Femur (tissue), 1 donor: ENCODE results near the gene MEIOB.
A peak's percentile ranks its signal among the peaks of the same experiment; 100 is the strongest.

Experiments
- DNase-seq: peaks from one replicate; pipeline ENCODE4 v3.0.0-alpha.2; 2017

MEIOB gene

DNA sequence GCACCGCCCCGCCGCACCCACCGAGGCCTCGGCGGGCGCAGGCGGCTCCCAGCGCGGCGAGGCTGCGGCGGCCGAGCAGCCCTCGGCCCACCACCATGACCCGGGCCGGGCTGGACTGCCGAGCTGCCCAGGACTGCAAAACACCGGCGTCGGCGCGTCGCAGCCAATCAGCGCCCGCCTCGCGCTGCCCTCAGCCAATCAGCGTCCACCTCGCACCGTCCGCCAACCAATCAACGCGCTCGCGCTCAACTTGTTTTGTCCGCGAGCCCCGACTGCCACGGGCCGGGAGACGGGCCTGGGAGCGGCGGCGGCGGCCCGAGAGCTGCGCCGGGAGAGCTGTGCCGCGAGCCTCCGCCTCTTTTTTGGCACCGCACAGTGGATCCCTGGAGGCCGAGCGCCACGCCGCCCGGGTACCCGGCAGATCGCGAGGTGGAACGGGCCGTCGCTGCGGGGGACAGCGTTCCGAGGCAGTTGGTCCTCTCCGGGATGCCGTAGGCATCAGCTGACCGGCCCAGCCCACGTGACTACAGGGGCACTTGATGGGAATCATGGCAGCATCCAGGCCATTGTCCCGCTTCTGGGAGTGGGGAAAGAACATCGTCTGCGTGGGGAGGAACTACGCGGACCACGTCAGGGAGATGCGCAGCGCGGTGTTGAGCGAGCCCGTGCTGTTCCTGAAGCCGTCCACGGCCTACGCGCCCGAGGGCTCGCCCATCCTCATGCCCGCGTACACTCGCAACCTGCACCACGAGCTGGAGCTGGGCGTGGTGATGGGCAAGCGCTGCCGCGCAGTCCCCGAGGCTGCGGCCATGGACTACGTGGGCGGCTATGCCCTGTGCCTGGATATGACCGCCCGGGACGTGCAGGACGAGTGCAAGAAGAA, 45.0 kb downstream of the MEIOB start, which contains the start of the genes FAHD1 and HAGH:
FAHD1 (plus strand) TSS at position 516 of the 883 bp plus-strand sequence; CDS start at position 549, 33 bp downstream.
HAGH (minus strand) TSS at position 135 of the 883 bp plus-strand sequence; CDS start at position 97, 38 bp downstream.
- peak; percentile 96 for DNase-seq

DNA sequence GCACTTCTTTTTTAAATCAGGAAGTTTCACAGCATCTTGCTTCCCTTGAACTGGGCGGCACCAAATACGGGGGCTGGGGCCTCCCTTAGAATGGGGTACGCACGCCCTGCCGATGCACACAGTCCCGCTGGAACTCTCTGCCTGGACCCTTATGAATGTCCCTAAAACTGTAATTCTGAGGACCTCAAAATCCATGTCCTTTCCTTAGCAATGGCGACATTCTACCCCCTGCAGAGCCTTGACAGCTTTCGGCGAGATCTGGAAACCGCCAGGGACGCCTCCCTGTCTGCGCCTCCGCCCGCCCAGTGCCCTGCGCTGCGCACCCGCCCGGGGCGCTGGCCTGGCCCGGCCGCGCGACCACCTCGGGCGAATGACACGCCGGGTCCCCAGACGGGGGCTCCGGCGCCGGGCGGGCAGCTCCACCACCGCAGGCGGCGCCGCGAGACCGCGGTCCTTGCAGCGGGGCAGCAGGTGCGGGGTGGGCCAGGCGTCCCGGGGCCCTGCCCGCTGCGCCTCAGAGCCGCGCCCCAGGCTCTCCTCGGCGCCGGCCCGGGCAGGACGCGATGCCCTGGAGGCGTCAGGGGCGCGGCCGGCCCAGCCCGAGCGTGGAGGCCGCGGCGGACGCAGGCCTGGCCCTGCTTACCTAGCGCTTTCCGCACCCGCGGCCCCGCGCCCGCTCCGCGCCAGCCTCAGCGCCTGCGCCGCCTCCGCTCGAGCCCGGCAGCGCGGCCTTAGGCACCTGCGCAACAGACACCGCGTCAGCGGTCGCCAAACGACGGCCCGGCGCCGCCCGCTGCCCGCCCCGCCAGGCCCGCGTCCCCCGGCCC, 45.9 kb downstream of the MEIOB start:
- DNase-seq, result no peak

DNA sequence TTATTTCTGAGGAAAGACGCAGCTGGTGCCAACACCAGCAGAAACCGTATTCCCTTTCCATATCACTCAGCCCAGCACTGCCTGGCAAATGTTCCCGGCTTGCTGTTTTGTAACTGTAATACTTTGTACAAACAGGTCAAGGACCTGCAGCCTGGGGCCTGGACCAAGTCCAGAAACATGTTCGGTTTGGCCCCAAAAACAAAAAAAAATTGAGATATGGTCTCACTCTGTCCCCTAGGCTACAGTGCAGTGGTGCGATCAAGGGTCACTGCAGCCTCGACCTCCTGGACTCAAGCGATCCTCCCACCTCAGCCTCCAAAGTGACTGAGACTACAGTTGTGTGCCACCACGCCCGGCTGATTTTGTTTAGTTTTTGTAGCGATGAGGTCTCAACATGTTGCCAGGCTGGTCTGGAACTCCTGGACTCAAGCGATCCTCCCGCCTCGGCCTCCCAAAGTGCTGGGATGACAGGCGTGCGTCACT, 46.5 kb downstream of the MEIOB start:
- no peak for DNase-seq

DNA sequence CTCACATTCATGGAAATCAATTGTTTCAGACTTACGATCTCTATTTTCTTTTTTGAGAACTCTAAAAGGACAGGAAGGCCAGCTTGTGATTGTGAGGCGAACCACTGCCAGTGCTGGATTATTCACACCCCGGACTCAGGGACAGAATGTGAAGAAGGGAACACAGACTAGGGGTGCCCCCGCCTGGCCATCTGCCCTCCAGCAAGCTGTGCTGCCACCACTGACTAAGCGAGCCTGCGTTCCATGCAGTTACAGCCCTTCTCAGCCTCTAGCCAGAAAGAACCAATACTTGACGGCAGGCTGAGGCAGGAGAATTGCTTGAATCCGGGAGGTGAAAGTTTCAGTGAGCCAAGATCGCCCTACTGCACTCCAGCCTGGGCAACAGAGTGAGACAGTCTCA, 48.1 kb downstream of the MEIOB start:
- DNase-seq, result no peak

DNA sequence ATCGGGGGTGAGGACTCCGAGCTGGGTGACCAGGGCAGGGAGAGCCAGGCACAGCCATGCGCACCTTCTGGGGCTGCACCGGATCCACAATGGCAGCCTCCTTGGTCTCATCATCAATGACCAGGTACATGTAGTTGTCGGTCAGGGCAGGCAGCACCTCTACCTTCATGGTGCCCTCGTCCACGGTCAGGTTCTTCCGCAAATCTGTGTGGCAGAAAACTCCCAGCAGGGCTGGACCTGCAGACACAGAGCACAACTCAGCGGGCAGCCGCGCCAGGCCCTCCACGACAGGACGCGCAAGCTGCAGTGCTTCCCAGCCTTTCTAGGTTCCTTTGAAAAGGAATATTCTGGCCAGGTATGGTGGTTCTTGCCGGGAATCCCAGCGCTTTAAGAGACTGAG, 49.2 kb downstream of the MEIOB start:
- no peak for DNase-seq

DNA sequence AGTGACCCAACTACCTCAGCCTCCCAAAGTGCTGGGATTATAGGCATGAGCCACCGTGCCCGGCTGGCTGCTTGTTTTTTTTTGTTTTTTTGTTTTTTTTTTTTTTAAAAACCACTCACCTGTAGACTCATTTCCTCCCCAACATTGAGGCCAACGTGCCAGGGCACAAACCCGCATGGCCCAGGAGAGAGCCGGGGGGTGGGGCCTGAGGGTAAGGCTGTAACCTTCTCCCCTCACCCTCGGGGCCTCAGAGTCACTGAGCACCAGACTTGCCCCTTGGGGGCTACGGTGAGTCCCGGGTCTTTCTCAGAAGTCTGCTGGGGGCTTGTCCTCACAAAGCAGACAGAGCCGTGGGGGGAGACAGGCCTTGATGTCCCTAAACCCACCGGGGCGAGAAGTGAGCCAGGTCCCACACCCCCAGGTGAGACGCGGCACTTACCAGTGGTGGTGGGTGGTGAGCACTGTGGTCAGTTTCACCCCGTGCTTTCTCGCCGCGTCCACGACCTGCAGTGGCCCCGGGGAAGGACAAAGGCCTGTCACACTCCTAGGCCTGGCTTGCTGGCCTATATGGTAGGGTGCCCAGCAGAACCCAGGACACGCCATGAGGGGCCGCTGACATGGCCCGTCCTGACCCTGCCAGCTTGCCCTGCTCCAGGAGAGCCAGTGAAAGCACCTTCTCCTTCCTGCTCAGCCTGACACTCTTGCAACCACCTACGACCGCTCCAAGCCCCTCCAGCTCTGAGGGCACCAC, 49.9 kb downstream of the MEIOB start:
- no peak for DNase-seq

DNA sequence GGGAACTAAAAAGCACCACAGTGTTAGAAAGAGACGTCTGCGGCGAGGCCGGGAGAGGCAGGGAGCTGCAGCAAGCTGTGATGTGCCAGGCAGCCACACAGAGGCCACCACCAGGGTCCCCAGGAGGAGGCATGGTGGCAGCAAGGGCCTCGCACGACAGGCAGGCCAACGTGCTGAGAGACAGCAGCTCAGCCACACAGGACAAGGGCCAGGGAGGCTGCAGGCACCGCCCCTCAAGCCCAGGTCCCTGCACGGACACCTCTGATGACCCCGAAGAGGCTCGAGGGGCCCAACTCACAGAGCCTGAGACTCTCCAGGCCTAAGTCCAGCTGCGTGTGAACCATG, 51.0 kb downstream of the MEIOB start:
- no peak for DNase-seq

DNA sequence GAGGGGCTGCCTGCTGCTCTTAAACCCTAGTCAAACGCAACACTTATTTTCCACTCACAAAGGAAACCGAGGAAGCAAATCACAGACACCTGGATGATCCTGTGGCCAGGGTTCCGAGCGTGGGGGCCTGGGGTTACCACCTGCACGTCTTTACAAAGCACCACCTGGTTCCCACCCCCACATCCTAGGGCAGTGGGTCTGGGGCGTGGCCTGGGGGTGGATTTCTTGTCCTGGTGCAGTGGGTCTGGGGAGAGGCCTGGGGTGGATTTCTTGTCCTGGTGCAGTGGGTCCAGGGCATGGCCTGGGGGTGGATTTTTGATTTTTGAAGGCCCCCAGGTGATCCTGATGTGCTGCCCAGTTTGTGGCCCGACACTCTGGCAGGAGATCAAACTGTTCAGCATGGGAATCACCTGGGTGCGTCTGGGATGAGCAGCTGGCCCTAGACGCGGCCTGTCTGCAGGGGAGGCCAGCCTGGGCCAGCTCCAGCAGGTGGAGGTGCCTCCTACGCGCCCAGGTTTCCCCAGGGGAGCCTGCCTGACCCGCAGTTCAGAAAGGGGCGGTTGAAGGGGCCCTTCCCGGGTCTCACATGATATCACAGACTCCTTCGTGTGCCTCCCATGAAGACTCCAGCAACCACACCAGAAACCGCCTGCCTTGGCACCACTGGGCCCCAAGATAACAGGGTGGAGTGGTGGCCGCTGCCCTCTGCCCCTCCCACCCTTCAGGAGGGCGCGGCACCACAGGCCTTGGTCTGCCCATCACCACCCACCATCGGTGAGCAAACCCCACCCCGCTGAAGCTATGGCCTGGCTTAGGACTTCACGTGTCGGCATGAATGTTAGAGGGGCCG, 51.6 kb downstream of the MEIOB start:
- no peak for DNase-seq

DNA sequence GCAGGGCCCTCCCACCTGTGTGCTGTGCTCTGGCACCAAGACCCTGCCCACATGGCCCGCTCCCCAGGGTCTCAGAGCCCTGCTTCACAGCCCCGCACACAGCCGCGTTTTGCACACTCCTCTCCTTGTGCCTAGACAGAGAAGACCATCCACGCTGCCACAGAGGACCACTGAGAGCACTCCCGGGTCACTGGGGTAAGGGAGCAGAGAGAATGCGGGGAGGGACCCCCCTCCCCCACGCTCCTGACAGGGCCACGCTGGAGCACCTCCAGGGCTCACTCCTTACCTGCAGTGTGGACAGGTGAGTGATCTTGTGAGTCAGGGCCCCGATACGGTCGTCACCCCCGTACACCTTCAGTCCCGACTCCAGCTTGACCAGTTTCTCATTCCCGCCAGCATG, 52.4 kb downstream of the MEIOB start:
- DNase-seq, result no peak

DNA sequence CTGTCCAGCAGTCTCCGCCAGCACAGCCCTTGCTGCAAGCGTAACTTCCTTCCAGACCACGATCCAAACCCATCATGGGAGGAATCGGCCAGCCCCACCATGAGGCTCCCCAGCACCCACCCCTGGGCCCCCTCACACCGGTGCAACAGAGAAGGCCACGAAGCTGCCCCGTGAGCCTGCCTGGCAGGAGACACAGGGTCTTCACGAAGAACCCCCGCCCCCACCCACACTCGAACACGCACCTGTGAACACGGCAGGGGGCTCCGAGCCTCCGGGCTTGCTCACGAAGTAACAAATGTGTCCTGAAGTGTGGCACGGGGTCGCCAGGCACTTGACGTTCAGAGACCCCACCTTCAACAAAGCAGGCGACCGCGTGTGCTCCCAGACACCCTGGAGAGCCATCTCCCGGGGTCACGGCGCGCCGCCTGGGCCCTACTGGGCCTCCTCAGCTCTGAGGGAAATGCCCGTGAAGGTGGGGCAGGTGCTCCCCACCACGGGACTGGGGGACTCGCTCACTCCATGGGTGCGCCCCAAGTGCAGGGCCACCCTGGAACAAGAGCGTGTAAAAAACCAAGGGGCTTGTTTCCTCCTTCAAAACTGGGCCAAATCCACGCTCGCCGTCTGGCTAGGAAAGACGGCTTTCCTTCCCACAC, 53.0 kb downstream of the MEIOB start:
- no peak for DNase-seq

DNA sequence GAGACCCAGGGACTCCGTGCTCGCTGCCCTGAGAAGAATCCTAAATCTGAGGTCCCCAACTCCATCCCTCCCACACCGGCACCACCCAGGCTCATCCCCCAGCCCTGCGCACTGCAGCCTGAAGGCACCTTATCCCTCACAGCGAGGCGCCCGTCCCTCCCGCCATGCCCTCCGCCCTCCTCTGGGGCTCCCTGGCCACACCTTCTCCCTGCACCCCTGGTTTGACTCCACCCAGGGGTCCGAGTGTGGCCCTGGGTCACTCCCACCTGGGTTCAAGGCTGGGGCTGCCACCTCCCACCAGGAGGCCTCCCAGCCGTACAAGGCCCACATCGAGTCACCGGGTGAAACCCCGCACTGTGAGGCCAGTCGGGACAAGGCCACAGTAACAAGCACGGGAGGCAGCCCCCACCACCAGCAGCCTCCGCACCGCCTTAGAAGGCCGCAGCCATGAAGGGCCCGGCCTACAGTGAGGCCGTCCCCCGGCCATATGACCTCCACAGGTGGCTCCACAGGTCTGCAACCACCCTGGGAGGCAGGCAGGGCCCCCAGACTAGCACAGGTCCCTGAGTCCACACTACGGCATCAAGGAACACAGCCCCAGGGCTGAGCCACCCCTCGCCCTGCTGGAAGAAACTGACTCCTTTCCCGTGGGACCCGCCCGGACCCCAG, 53.6 kb downstream of the MEIOB start:
- DNase-seq, result no peak

DNA sequence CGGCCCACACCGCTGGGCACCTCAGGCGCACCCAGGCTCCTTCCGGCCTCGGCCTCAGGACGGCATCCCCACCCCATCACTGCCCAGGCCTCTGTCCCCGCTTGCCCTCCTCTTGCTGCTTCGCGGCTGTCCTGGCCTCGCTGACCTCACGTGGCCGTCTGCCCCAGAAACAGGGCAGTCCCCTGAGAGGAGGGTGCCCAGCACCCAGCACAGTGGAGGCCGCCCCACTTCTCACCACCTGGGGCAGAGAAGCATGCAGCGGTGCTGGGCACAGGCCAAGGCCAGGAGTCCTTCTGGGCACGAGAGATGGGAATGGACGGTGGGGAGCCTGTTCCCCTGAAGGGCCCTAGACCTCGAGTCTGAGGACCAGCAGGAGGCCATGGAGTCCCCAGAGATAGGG, 54.2 kb downstream of the MEIOB start:
- DNase-seq, result no peak

DNA sequence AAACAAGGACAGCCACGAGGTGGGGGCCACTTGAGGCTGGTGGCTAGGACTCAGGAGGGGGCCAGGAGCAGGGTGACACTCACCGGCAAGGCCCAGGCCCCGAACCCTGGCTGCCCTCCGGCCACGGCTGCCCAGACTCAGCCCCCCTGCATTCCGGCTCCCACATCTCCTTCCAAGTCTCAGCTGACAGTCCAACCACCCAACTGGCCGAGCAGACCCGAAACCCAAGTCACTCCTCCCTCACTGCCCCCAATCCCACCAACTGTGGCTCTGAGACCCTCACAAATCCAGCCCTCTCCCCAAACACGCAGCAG, 54.7 kb downstream of the MEIOB start:
- DNase-seq, result no peak

DNA sequence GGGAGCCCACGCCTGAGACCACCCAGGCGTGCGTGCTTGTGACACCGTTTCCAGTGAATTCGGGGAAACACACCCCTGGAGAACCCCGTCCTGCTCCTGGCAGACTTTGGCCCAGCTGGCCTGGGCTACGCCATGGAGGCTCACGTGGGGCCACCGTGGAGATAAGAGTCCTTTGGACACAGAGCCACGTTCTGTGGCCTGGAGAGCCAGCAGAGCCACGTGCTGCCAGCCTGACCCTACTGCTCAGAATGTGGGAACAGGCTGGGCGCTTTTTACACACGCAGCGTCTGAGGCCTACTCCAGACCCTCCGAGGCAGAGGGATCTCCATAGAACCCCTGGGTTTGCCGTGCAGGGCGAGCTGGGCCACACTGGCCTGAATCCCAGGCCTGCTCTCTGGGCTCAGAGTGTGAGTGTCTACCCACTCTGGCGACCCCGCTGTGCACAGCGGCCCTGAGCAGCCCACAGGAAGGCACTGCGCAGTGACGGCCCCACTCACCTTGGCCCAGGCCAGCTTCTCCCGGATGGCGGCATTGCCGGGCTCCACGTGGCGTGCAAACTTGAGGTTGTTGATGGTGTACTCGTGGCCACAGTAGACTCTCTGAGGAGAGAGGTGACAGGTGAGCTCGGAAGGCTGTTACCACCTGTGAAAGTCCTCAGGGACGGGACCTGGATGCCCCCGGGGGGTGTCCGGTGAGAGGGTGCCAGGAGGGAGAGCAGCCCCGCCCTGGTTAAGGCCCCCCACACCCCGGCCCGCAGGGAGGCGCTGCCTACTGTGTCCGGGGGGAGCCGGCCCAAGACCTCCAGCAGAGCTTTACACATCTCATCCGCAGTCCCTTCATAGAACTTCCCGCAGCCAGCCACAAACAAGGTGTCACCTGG, 55.3 kb downstream of the MEIOB start:
- DNase-seq, result no peak

DNA sequence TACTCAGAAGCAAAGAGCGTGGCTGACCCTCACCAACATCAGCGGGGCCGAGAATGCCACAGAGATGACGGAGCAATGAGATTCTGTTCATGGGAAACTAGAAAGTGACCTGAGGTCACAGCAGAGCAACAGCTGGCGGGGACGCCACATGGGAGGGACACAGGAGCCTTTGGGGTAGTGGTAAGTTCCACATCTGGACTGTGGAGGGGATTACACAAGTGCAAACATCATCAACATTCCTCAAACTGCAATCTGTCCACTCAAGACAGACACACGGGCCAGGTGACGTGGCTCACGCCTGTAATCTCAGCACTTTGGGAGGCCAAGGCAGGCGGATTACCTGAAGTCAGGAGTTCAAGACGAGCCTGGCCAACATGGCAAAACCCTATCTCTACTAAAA, 56.5 kb downstream of the MEIOB start:
- DNase-seq, result no peak

DNA sequence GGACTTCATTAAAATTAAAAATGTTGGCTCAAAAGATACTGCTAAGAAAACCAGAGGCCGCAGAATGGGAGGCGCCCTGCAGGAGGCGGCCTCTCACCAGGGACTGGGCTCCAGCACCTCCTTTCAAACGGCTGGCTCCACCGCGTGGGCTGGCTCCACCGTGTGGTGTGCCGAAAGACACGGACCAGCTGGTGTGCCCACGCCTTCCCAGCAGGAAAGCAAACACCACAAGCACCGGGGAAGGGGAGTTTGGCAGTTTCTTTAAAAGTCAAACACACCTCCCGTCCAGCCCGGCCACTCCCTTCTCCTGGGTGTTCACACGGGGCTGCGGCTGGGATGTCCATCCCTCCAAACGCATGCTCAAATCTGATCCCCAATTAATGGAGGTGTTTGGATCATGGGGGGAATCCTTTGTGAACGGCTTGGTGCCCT, 59.2 kb downstream of the MEIOB start:
- peak; percentile 62 for DNase-seq

DNA sequence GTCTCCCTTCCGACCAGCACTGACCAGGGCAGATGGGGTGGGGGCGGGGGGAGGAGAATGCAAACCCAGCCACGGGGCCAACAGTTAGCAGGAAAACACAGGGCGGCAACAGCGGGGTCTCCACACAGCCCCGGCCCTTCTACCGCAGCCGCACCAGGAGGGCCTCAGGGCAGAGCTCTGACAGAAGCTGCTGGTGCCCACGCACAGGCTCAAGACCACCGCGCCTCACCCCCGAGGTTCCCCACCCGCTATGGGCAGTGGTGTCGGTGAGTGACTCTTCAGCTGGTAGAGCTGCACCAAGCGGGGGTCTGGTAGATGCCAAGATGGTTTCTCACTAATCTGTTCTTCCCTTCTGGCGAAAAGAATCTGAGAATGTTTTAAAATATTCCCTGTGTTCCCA, 61.4 kb downstream of the MEIOB start:
- no peak for DNase-seq

DNA sequence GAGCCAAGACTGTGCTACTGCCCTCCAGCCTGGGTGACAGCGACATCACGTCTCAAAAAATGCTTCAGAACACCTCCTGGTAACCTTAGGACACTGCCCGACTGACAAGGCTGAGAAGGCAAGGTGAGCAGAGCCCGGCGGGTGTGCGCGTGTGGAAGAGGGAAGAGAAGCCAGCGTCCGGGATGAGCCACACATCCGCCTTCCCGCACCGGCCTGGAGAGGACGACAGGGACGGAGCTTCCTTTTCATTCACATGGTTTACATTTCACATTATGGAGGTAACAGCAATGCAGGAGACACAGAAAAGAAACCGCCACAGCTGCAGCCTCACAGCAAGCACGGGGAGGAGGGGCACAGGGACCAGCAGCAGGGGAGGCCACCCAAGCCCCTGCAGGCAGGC, 61.9 kb downstream of the MEIOB start:
- DNase-seq, result no peak

DNA sequence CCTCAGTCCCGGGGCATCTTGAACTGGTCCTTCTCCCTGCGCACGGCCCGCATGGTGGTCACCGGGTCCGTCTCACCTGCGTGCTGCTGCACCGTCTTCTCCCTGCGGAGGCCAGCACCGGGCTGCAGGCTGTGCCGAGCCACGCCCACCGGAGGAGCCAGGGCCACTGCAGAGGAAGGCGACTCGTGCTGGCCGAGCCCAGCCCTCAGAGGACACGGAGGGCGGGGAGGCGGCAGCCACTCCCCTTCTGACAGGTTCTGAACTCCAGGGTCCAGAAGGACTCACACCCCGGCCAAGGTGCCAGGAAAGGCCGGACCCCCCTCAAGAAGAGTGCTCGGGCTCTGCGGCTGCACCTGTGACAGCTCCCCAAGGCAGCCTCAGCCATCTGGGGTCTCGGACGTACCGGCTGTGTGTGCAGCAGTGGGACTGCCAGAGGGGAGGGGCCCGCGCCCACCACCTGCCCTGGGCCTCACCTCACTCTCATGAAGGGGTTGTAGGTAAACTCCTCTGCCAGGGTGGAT, 62.6 kb downstream of the MEIOB start:
- DNase-seq, result no peak

DNA sequence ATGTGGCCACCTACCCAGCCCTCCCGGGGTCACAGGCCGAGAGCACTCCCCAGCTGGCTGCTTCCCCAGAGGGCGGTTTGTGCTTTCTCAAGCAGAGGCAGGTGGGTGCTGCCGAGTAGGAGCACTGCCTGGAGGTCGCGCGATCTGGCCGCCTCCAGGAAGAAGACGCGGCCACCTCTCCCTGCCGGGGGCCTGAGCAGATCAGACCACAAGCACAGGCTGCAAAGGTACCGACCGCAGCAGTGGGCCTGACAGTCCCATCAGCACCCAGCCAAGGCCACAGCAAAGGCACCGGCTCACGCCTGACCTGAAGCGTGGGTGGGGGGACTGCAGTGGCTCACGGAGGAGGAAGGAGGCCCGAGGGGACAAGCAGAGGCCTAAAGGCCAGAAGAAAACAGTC, 63.3 kb downstream of the MEIOB start:
- DNase-seq, result no peak
